ENCODE data around the gene CPA1.

Gene CPA1

DNA sequence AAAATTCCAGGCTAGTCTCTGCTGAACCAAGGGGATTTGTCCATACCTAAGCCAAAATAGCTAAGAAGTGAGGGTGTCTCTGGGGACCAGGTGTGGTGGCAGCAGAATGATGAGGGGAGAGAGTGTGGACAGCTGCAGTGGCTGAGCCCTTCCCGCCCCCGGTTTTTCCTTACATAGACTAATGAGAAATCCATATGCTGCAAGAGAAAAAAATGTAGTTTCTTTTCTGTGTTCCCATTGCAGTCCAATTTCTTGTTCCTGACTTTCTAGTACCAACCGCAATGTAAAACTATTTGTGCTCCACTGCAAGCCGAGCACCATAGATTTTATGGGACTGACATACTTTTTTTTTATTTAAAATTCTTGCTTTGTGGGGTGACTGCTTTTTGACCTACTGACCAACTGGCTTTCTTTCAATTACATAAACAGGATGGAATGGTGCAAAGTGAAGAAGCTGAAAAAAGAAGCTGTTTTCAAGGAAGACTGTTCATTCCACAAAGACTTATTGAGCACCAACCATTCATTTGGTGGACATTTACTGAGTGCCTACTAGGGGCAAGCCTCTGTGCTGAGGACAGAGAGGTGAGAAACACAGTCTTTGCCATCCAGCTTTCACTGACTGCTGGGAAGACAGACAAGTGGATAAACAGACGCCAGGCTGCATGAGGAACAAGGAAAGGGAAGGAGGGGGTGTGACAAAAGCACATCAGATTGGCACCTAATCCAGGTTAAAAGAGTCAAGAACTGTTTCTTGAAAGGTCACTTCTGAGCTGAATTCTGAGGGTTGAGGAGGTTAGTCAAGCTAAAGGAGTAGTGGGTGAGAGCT is 50.8 kb downstream of the CPA1 start:
- no peak for DNase-seq (ENCODE audit: low read depth)

DNA sequence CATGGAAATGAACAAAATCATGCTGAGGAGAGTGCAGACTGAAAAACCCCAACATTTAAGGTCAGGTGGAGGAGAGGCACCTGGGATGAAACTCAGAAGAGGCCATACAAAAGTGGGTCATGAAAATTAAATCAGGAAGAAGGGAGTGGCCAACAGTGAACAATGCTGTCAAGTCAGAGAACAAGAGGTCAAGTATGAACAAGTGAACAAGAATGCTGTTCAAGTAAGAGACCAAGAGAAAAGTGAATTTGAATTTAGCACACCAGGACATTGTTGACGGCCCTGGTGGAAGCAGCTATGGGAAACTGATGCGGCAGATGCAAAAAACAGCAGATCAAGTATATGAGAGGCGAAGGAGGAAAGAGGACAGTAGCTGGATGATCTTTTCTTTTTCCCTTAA is 52.6 kb downstream of the CPA1 start:
- no peak for DNase-seq (ENCODE audit: low read depth)

DNA sequence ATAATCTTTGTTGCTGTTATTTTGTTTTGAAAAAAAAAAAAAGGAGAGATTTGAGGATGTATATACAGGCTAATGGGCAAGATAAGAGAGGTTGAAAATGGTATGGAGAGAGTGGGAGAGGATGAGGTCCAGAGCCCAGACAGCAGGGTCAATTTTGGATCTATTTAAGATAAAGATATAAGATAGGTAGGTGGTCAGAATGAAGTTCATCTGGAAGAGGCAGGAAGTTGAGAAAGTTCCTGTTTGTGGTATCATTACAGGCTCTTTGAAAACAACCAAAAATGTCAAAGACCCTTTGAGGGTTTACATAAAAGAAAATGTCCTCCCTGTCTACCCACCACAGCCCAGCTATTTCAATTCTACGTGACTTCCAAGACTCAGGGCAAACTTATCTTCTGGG is 53.0 kb downstream of the CPA1 start:
- DNase-seq (ENCODE audit: low read depth) = no peak

DNA sequence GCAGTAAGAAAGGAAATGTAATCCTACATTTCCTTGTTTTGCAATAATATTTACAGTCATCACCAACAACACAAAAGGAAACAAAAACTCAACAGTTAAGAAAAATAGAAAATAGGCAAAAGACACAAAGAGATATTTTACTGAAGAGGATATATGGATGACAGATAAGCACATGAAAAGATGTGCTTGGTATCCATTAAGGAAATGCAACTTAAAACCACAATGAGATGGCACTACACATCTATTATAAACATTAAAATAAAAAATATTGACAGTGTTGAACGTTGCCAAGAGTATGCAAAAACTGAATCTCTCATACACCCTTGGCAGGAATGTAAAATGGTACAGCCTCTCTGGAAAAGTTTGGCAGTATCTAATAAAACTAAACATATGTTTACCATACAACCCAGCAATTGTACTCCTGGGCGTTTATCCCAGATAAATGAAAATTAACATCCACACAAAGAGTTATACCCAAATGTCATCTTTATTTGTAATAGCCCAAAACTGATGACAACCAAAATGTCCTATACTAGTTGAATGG is 55.1 kb downstream of the CPA1 start:
- no peak for DNase-seq (ENCODE audit: low read depth)

DNA sequence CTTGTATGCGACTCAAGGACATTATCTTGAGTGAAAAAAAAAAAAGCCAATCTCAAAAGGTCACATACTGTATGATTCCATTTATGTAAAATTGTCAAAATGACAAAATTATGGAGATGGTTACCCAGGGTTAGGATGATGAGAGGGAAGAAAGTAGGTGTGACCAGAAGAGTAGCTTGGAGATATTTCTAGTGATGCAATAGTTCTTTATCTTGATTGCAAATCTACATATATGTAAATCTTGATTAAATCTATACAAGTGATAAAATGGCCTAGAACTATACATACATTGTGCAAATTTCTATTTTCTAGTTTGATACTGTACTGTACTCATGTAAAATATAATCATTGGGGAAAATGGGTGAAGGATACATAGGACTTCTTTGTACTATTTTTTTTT is 56.0 kb downstream of the CPA1 start:
- DNase-seq (ENCODE audit: low read depth) = no peak

All from stimulated activated CD8-positive, alpha-beta memory T cell treated with anti-CD3 and anti-CD28 coated beads, Interleukin-12 subunit alpha, Interleukin-12 subunit beta, amount 100 ng/mL, for 1 hour (primary cell).